ENCODE measurements around the gene MIA. TPM values are rescaled to one million over a fixed set of nuclear protein-coding genes. Genes with fewer than 3 reads are reported as not detected.
"Not testable (repeated sequence)": the region's sequence is repeated elsewhere in the genome, so short reads cannot be mapped to it uniquely, and the experiment has no call there.

The MIA gene
- total RNA-seq, 1 experiment from 2014 or later, result not detected

DNA sequence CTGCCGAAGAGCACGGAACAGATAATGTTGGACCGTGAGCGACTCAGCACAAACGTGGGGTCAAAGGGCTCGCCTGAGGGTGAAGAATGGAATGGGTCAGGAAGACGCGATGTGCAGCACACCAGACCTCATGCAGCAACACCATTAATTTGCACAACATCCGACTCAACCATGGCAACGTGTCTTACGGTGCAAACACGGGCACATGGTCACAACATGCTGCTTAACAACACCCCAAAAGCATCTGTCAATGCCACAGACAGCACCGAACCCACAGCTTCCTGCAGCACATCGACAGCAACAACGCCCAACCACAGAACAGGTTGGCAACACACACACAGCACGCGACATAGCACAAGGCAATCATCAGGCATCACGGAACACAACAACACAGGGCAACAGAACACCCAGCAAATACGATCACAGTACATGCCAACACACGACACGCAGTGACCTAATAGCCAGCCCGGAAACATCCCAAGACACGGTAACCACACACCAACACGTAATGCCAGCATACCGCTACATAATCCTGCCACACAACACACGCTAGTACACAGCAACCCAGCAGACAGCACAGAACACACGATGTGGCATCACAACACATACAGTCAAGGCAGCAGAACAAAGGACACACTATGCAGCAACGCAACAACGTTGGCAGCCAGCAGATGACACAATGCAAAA lies 51.5 kb downstream of the MIA start:
- H3K27me3 ChIP-seq (ENCODE audit: control insufficient read depth, insufficient read depth, low read length); DNase-seq; H3K36me3 ChIP-seq (replicated peaks; ENCODE audit: control insufficient read depth, insufficient read depth, low read length); H3K4me3 ChIP-seq (ENCODE audit: insufficient read depth, low read depth, low read length): not testable (repeated sequence)

Other genes starting within 250 kb of the MIA start
- 52.3 and 58.2 TPM in 2 replicates for gene SHKBP1, start 198.6 kb upstream of the MIA start, total RNA-seq (2014; rRNA removed; shearing (Covaris generic))
- 54.6 and 83.1 TPM in 2 replicates for gene LTBP4, start 174.2 kb upstream of the MIA start, total RNA-seq (2014; rRNA removed; shearing (Covaris generic))
- gene NUMBL, start 84.9 kb upstream of the MIA start, total RNA-seq (2014; rRNA removed; shearing (Covaris generic)), result 18.3 and 23.1 TPM in 2 replicates
- gene COQ8B, start 58.6 kb upstream of the MIA start, total RNA-seq (2014; rRNA removed; shearing (Covaris generic)), result 73.8 and 82.7 TPM in 2 replicates
- gene ITPKC, start 58.4 kb upstream of the MIA start, total RNA-seq (2014; rRNA removed; shearing (Covaris generic)), result 10.5 and 14.0 TPM in 2 replicates
- gene ACTMAP, start 25.0 kb upstream of the MIA start, total RNA-seq (2014; rRNA removed; shearing (Covaris generic)), result 3.1 and 4.7 TPM in 2 replicates
- 440 and 502 TPM in 2 replicates for gene SNRPA, start 24.3 kb upstream of the MIA start, total RNA-seq (2014; rRNA removed; shearing (Covaris generic))
- 23.8 and 26.4 TPM in 2 replicates for gene RAB4B, start 2.7 kb downstream of the MIA start, total RNA-seq (2014; rRNA removed; shearing (Covaris generic))
- 110 and 148 TPM in 2 replicates for gene EGLN2, start 23.7 kb downstream of the MIA start, total RNA-seq (2014; rRNA removed; shearing (Covaris generic))
- gene CYP2A6, start 74.9 kb downstream of the MIA start, total RNA-seq (2014; rRNA removed; shearing (Covaris generic)), result not detected in 2 replicates
- not detected in 2 replicates for gene CYP2A7, start 106.7 kb downstream of the MIA start, total RNA-seq (2014; rRNA removed; shearing (Covaris generic))
- gene CYP2B6, start 215.8 kb downstream of the MIA start, total RNA-seq (2014; rRNA removed; shearing (Covaris generic)), result 16.0 and 22.4 TPM in 2 replicates